OCI-LY1 (cell line): Measurements from ENCODE around the gene SLC39A11.
"Not testable (repeated sequence)": the region's sequence is repeated elsewhere in the genome, so short reads cannot be mapped to it uniquely, and the experiment has no call there.

Source experiments
- H2AFZ ChIP-seq: fragments of 200-600 bp; sonication (generic), shearing (Covaris generic); 2 replicates; pipeline ENCODE4 v1.6.0; 2014; ENCODE audit warnings: antibody characterized with exemption, mild to moderate bottlenecking, low read length
- H3F3A ChIP-seq: fragments of 200-600 bp; sonication (generic), shearing (Covaris generic); 2 replicates; pipeline ENCODE4 v1.6.0; 2014; ENCODE audit warnings: mild to moderate bottlenecking, antibody characterized with exemption, low read length, moderate library complexity; ENCODE audit not compliant: insufficient read depth
- H3K27ac ChIP-seq: fragments of 200-600 bp; sonication (generic); 2 replicates; pipeline ENCODE4 v1.5.1; 2014; ENCODE audit warnings: low read length, mixed run types, mild to moderate bottlenecking, low read depth; ENCODE audit not compliant: poor library complexity, severe bottlenecking
- H3K27me3 ChIP-seq: fragments of 200-600 bp; sonication (generic); 2 replicates; pipeline ENCODE4 v1.6.0; 2014; ENCODE audit warnings: antibody characterized with exemption, mild to moderate bottlenecking, low read length, moderate library complexity; ENCODE audit not compliant: insufficient read depth
- H3K36me3 ChIP-seq: fragments of 200-600 bp; sonication (generic); 2 replicates; pipeline ENCODE4 v1.6.1; 2014; ENCODE audit warnings: mild to moderate bottlenecking, antibody characterized with exemption, low read length, moderate library complexity, mixed read lengths; ENCODE audit not compliant: insufficient read depth
- H3K4me1 ChIP-seq: fragments of 200-600 bp; sonication (generic); 2 replicates; pipeline ENCODE4 v1.5.1; 2014; ENCODE audit warnings: mild to moderate bottlenecking, low read length, moderate library complexity; ENCODE audit not compliant: insufficient read depth, severe bottlenecking
- H3K4me2 ChIP-seq: fragments of 200-600 bp; sonication (generic), shearing (Covaris generic); 2 replicates; pipeline ENCODE4 v1.6.1; 2014; ENCODE audit warnings: low read length
- H3K4me3 ChIP-seq: fragments of 200-600 bp; sonication (generic); 2 replicates; pipeline ENCODE4 v1.5.1; 2014; ENCODE audit warnings: low read length, low read depth, mild to moderate bottlenecking, mixed read lengths; ENCODE audit not compliant: poor library complexity, severe bottlenecking
- H3K79me2 ChIP-seq: fragments of 200-600 bp; shearing (Covaris generic); 2 replicates; pipeline ENCODE4 v1.6.1; 2016; ENCODE audit warnings: mixed run types, low read length, mixed read lengths; ENCODE audit not compliant: insufficient read depth
- H3K9ac ChIP-seq: fragments of 200-600 bp; sonication (generic), shearing (Covaris generic); 2 replicates; pipeline ENCODE4 v1.6.1; 2014; ENCODE audit warnings: mild to moderate bottlenecking, low read length, mixed read lengths
- H3K9me2 ChIP-seq: fragments of 200-600 bp; sonication (generic), shearing (Covaris generic); 2 replicates; pipeline ENCODE4 v1.6.1; 2014; ENCODE audit warnings: low read depth, mild to moderate bottlenecking, low read length, mixed read lengths
- H3K9me3 ChIP-seq: fragments of 200-600 bp; shearing (Covaris generic); 2 replicates; pipeline ENCODE4 v1.6.1; 2014; ENCODE audit warnings: low read length, mixed read lengths
- H4K20me1 ChIP-seq: fragments of 200-600 bp; sonication (generic), shearing (Covaris generic); 2 replicates; pipeline ENCODE4 v1.6.0; 2016; ENCODE audit warnings: mild to moderate bottlenecking, low read length; ENCODE audit not compliant: insufficient read depth
- CTCF ChIP-seq: fragments of 200-600 bp; sonication (generic), shearing (Covaris generic); IDR thresholded peaks from 2 replicates; pipeline ENCODE4 v1.5.1; 2017; ENCODE audit warnings: mild to moderate bottlenecking, antibody characterized with exemption, low read length, moderate library complexity, mixed read lengths
- EZH2 ChIP-seq: fragments of 200-600 bp; sonication (generic), shearing (Covaris generic); IDR thresholded peaks from 2 replicates; pipeline ENCODE4 v1.8.0; 2017; ENCODE audit warnings: borderline replicate concordance, mixed run types, mild to moderate bottlenecking, antibody characterized with exemption, low read length, moderate library complexity, mixed read lengths

The SLC39A11 gene

DNA sequence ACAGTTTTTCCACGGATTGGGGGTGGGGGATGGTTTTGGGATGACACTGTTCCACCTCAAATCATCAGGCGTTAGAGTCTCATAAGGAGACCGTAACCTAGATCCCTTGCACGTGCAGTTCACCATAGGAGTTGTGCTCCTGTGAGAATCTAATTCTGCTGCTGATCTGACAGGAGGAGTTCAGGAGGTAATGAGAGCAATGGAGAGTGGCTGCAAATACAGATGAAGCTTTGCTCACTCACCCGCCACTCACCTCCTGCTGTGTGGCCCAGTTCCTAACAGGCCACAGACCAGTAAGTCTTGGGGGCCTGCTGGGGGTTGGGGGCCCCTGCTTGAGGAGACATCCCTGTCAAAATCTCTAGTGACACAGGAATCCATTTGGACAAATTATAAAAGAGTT, 29.8 kb downstream of the SLC39A11 start:
- H4K20me1 ChIP-seq = no peaks in the 10 kb centered on the region
- no peaks in the 10 kb centered on the region for H3K4me1 ChIP-seq
- no peak overlapping the region for H3K4me2 ChIP-seq
- no peaks in the 10 kb centered on the region for H3F3A ChIP-seq
- H3K36me3 ChIP-seq = no peaks in the 10 kb centered on the region
- H3K27ac ChIP-seq = no peak overlapping the region
- H3K9me2 ChIP-seq = no peaks in the 10 kb centered on the region
- TF ChIP-seq CTCF (no peak), EZH2 (no peak)
- H2AFZ ChIP-seq = no peak overlapping the region
- H3K79me2 ChIP-seq = no peaks in the 10 kb centered on the region
- H3K9ac ChIP-seq = no peak overlapping the region
- no peaks in the 10 kb centered on the region for H3K9me3 ChIP-seq
- no peak overlapping the region for H3K4me3 ChIP-seq
- H3K27me3 ChIP-seq = no peaks in the 10 kb centered on the region

GRCh38 chr17:73061161-73061560, 31.3 kb downstream of the SLC39A11 start:
- Histone ChIP-seq H3K4me1 (no peaks in the 10 kb centered on the region), H3K27me3 (no peaks in the 10 kb centered on the region), H3K4me2 (no peak overlapping the region), H3F3A (no peaks in the 10 kb centered on the region), H3K9me3 (no peaks in the 10 kb centered on the region), H3K36me3 (no peaks in the 10 kb centered on the region), H2AFZ (no peak overlapping the region), H3K79me2 (no peaks in the 10 kb centered on the region), H4K20me1 (no peaks in the 10 kb centered on the region), H3K9ac (no peak overlapping the region), H3K9me2 (no peaks in the 10 kb centered on the region), H3K4me3 (no peak overlapping the region), H3K27ac (no peak overlapping the region)
- no peak for TF ChIP-seq EZH2
- no peak for TF ChIP-seq CTCF

DNA sequence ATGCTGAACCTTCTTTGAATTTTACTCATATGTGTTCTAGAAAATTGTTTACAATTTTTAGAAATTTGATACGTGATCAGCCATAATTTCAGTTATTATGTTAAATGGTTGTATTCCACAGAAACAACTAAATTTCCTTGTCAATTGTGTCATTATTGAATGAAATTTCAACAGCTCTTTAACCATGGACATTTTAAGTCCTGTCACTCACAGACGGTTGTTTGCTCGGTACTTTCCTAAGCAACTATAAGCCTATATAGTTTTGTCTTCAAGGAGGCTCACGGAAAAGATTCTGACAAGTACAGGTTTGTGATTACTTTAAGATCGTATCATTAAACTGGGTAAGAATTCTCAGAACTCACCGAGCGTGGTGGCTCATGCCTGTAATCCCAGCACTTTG, 31.8 kb downstream of the SLC39A11 start:
- H3K27me3 ChIP-seq = no peaks in the 10 kb centered on the region
- no peaks in the 10 kb centered on the region for H3F3A ChIP-seq

DNA sequence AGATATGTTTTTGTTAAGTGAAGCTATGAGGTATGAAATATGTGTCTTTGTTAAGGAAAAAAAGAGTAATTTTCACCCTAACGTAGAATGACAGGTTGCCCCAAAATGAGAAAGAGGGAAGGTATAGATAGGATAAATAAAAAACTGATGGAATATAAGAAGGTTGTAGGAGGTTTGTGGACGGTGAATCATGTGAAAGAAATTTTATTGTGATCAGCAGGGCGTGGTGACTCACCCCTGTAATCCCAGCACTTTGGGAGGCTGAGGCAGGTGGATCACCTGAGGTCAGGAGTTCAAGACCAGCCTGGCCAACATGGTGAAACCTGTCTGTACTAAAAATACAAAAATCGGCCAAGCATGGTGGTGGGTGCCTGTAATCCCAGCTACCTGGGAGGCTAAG, 32.8 kb downstream of the SLC39A11 start:
- H3K36me3 ChIP-seq, H3K4me1 ChIP-seq, H3K79me2 ChIP-seq, H3F3A ChIP-seq, H3K9me2 ChIP-seq, H2AFZ ChIP-seq, H3K27ac ChIP-seq, H4K20me1 ChIP-seq, H3K9me3 ChIP-seq, H3K27me3 ChIP-seq, H3K9ac ChIP-seq, H3K4me2 ChIP-seq, H3K4me3 ChIP-seq: not testable (repeated sequence)

More for the DNA sequence above, 31.8 kb downstream of the SLC39A11 start:
- no peak overlapping the region for H3K4me3 ChIP-seq
- H2AFZ ChIP-seq = no peak overlapping the region
- H3K27ac ChIP-seq = no peak overlapping the region
- no peaks in the 10 kb centered on the region for H3K4me1 ChIP-seq
- TF ChIP-seq EZH2 (no peak), CTCF (no peak)
- no peaks in the 10 kb centered on the region for H4K20me1 ChIP-seq
- H3K79me2 ChIP-seq = no peaks in the 10 kb centered on the region
- no peak overlapping the region for H3K9ac ChIP-seq
- no peaks in the 10 kb centered on the region for H3K9me2 ChIP-seq
- H3K36me3 ChIP-seq = no peaks in the 10 kb centered on the region
- H3K9me3 ChIP-seq = no peaks in the 10 kb centered on the region
- no peak overlapping the region for H3K4me2 ChIP-seq
